Sigmoid colon (tissue), 4 donors: ENCODE data around the gene PDE4D.

Experiments used
- EP300 ChIP-seq, 4 donors: sonication (generic); formaldehyde crosslinking; IDR thresholded peaks; one replicate each; pipeline ENCODE4 v1.6.1; 2017; ENCODE audit warnings: antibody characterized with exemption in 4 of 4
- POLR2A ChIP-seq, 2 donors: fragments of 450-650 bp; IDR thresholded peaks; one replicate each; pipeline ENCODE4 v1.6.1; 2016; ENCODE audit warnings: antibody characterized with exemption in 2 of 2, mild to moderate bottlenecking in 2 of 2, moderate library complexity in 2 of 2
- TF ChIP-seq, protein P1 (sequence below), 4 experiments: fragments of 450-650 bp in 3 of 4; fragments of 200-600 bp in 1 of 4; IDR thresholded peaks; one replicate each; pipeline ENCODE4 v1.5.1; 2016 to 2019; ENCODE audit warnings: antibody characterized with exemption in 4 of 4, mild to moderate bottlenecking in 3 of 4, moderate library complexity in 2 of 4

DNA sequence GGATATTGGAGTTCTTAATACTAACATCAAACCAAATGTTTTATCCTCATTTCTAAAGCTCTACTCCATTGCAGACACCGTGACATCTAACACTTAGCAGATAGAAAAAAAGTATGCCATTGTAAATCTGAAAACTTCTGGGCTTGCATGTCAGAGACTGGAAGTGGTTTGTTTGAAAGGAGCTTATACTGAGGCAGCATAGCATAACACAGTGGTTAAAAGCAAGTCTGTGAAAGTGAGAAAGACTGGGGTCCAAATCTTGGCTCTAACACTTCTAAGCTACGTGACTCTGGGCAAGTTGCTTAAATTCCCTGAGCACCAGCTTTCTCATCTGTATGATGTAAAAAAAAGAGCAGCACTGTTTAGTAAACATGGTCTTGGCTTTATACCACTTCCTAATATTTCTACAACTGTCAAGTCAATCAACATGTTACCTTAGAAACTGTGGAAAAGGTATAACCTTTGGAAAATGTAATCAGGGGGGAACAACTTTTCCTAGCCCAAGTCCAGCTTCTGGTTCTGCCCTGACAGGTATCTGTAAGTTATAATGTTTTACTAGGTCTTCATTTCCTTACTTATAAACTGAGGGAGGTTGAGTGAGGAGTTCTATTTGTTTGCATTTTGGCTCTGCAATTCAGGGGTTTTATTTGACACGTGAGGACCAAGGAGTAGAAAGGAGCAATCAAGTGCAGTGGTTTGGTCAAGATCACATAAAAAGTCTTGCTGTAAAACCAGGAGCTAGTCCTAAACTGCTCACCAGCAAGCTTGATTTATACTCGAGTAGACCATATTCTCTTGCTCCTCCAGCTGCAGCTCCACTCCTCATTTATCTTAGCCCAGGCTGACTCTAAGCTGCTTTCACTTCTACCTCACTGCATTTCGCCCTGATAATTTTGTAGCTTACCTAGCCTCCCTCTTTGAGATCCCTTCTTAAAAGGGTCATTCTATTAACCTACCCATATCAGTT is 769.6 kb downstream of the PDE4D start:
- TF ChIP-seq POLR2A (IDR thresholded peaks at IDR 0.05): no peak
- TF ChIP-seq, protein P1, sequence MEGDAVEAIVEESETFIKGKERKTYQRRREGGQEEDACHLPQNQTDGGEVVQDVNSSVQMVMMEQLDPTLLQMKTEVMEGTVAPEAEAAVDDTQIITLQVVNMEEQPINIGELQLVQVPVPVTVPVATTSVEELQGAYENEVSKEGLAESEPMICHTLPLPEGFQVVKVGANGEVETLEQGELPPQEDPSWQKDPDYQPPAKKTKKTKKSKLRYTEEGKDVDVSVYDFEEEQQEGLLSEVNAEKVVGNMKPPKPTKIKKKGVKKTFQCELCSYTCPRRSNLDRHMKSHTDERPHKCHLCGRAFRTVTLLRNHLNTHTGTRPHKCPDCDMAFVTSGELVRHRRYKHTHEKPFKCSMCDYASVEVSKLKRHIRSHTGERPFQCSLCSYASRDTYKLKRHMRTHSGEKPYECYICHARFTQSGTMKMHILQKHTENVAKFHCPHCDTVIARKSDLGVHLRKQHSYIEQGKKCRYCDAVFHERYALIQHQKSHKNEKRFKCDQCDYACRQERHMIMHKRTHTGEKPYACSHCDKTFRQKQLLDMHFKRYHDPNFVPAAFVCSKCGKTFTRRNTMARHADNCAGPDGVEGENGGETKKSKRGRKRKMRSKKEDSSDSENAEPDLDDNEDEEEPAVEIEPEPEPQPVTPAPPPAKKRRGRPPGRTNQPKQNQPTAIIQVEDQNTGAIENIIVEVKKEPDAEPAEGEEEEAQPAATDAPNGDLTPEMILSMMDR (IDR thresholded peaks at IDR 0.05): no peak
- TF ChIP-seq EP300 (IDR thresholded peaks at IDR 0.05): peak; percentile 8 to 68 (median 35)
